H1 (cell line): Measurements from ENCODE around the gene RNASEL. TPM values are rescaled to one million over a fixed set of nuclear protein-coding genes. Genes with fewer than 3 reads are reported as not detected.

Experiments
- CTCF ChIA-PET: fragments of 300-600 bp; sonication (Branson Sonifier 250); formaldehyde crosslinking; loops from one replicate; lab custom pipeline; 2021; ENCODE audit not compliant: partially characterized antibody; lab: Charles Lee
- POLR2A ChIA-PET: fragments of 300-600 bp; sonication (Branson Sonifier 250); formaldehyde crosslinking; loops from one replicate; lab custom pipeline; 2021; ENCODE audit warnings: inconsistent platforms; ENCODE audit not compliant: partially characterized antibody; lab: Charles Lee
- DNase-seq, 2 experiments: peaks; one replicate each; pipeline versions ENCODE4 v3.0.0 to v3.0.0-alpha.2; 2010 to 2022; ENCODE audit warnings: low spot score in 2 of 2, low read depth in 1 of 2, mixed read lengths in 1 of 2
- FAIRE-seq: peaks from 2 replicates; lab custom pipeline; 2011; peaks lifted over from hg19 to GRCh38; lab: Jason Lieb, UNC
- H2AFZ ChIP-seq: 2 replicates; pipeline ENCODE4 v1.8.1; 2012; ENCODE audit warnings: low read length, inconsistent platforms
- H2AK5ac ChIP-seq: 2 replicates; pipeline ENCODE4 v1.6.1; 2013; ENCODE audit warnings: low read depth, low read length
- H2BK120ac ChIP-seq: replicated peaks from 2 replicates; pipeline ENCODE3; 2013; ENCODE audit warnings: low read depth, low read length, inconsistent platforms
- H2BK12ac ChIP-seq: 2 replicates; pipeline ENCODE4 v1.6.1; 2013; ENCODE audit warnings: low read depth, low read length
- H2BK15ac ChIP-seq: 2 replicates; pipeline ENCODE4 v1.6.1; 2013; ENCODE audit warnings: low read length
- H2BK20ac ChIP-seq: 2 replicates; pipeline ENCODE4 v1.6.1; 2013; ENCODE audit warnings: low read length
- H2BK5ac ChIP-seq: 2 replicates; pipeline ENCODE4 v1.6.1; 2013; ENCODE audit warnings: low read depth, low read length
- H3K14ac ChIP-seq: 2 replicates; pipeline ENCODE4 v1.6.1; 2013; ENCODE audit warnings: inconsistent platforms; ENCODE audit not compliant: insufficient read length
- H3K18ac ChIP-seq: 2 replicates; pipeline ENCODE4 v1.6.1; 2013; ENCODE audit warnings: low read length; ENCODE audit errors: extremely low read depth
- H3K23ac ChIP-seq: 2 replicates; pipeline ENCODE4 v1.6.1; 2013; ENCODE audit warnings: inconsistent platforms; ENCODE audit not compliant: insufficient read length
- H3K23me2 ChIP-seq: 2 replicates; pipeline ENCODE4 v1.6.1; 2013; ENCODE audit warnings: low read depth, low read length
- H3K27ac ChIP-seq: 2 replicates; pipeline ENCODE4 v1.6.1; 2011; ENCODE audit warnings: low read depth, low read length, inconsistent platforms
- H3K27me3 ChIP-seq, 4 experiments: replicated peaks in 1 of 4; 1 replicate in 1 of 4; 2 replicates in 3 of 4; pipeline versions ENCODE4 v1.6.1 to v1.8.1; 2011 to 2013; ENCODE audit warnings: low read length in 3 of 4, mild to moderate bottlenecking in 3 of 4, inconsistent platforms in 2 of 4, mixed read lengths in 2 of 4, moderate library complexity in 1 of 4; ENCODE audit not compliant: control insufficient read depth in 3 of 4, insufficient read depth in 3 of 4; ENCODE audit errors: extremely low read depth in 1 of 4
- H3K36me3 ChIP-seq, 4 experiments: 2 replicates each; pipeline versions ENCODE4 v1.6.1 to v1.8.1; 2011 to 2013; ENCODE audit warnings: mild to moderate bottlenecking in 4 of 4, low read length in 3 of 4, moderate library complexity in 2 of 4, control low read depth in 1 of 4, inconsistent platforms in 1 of 4; ENCODE audit not compliant: insufficient read depth in 4 of 4, control insufficient read depth in 2 of 4
- H3K4ac ChIP-seq: replicated peaks from 2 replicates; pipeline ENCODE3; 2013; ENCODE audit warnings: low read length, low read depth, mixed read lengths, inconsistent platforms; ENCODE audit not compliant: insufficient read length
- H3K4me1 ChIP-seq, 4 experiments: replicated peaks in 1 of 4; 1 replicate in 1 of 4; 2 replicates in 3 of 4; pipeline versions ENCODE4 v1.6.1 to v1.8.1; 2011 to 2013; ENCODE audit warnings: low read length in 3 of 4, inconsistent platforms in 2 of 4, mixed read lengths in 1 of 4; ENCODE audit not compliant: insufficient read depth in 4 of 4, control insufficient read depth in 3 of 4
- H3K4me2 ChIP-seq, 2 experiments: 2 replicates each; pipeline versions ENCODE4 v1.6.1 to v1.8.1; 2011 to 2013; ENCODE audit warnings: low read depth in 2 of 2, low read length in 2 of 2, control low read depth in 1 of 2, inconsistent platforms in 1 of 2, mild to moderate bottlenecking in 1 of 2; ENCODE audit not compliant: insufficient read depth in 1 of 2
- H3K4me3 ChIP-seq, 4 experiments: fragments of 200-600, 300-600 bp in 1 of 4; sonication (generic), shearing (Covaris generic), sonication (Bioruptor Twin) in 1 of 4; 2 replicates each; pipeline versions ENCODE4 v1.5.1 to v1.8.1; 2011 to 2016; ENCODE audit warnings: low read length in 4 of 4, low read depth in 3 of 4, control low read depth in 2 of 4, inconsistent platforms in 2 of 4, mild to moderate bottlenecking in 2 of 4, mixed read lengths in 1 of 4, moderate library complexity in 1 of 4; ENCODE audit not compliant: insufficient read depth in 2 of 4; ENCODE audit errors: extremely low read depth in 1 of 4
- H3K56ac ChIP-seq: replicated peaks from 2 replicates; pipeline ENCODE3; 2013; ENCODE audit warnings: low read depth, mild to moderate bottlenecking, mixed read lengths, low read length, inconsistent platforms; ENCODE audit not compliant: insufficient read length
- H3K79me1 ChIP-seq: 2 replicates; pipeline ENCODE4 v1.6.1; 2013; ENCODE audit warnings: low read depth, low read length, control low read depth
- H3K79me2 ChIP-seq, 2 experiments: 2 replicates each; pipeline versions ENCODE4 v1.6.1 to v1.8.1; 2012 to 2013; ENCODE audit warnings: low read length in 2 of 2, mild to moderate bottlenecking in 2 of 2, inconsistent platforms in 1 of 2; ENCODE audit not compliant: insufficient read depth in 2 of 2, control insufficient read depth in 1 of 2
- H3K9ac ChIP-seq, 4 experiments: replicated peaks in 1 of 4; 1 replicate in 1 of 4; 2 replicates in 3 of 4; pipeline versions ENCODE4 v1.6.1 to v1.8.1; 2011 to 2013; ENCODE audit warnings: low read depth in 3 of 4, low read length in 3 of 4, control low read depth in 2 of 4, mild to moderate bottlenecking in 2 of 4, moderate library complexity in 2 of 4, inconsistent platforms in 1 of 4; ENCODE audit errors: extremely low read depth in 1 of 4
- H3K9me3 ChIP-seq, 2 experiments: 2 replicates each; pipeline versions ENCODE4 v1.6.1 to v1.8.1; 2012 to 2013; ENCODE audit warnings: mild to moderate bottlenecking in 2 of 2, moderate library complexity in 2 of 2, control low read depth in 1 of 2, inconsistent platforms in 1 of 2, low read depth in 1 of 2, low read length in 1 of 2, mixed read lengths in 1 of 2; ENCODE audit not compliant: insufficient read depth in 2 of 2
- H4K20me1 ChIP-seq, 2 experiments: replicated peaks in 1 of 2; 2 replicates each; pipeline versions ENCODE3 to v1.8.1; 2011 to 2013; ENCODE audit warnings: inconsistent platforms in 2 of 2, low read length in 2 of 2, mild to moderate bottlenecking in 1 of 2; ENCODE audit not compliant: insufficient read depth in 2 of 2, control insufficient read depth in 1 of 2
- H4K5ac ChIP-seq: 2 replicates; pipeline ENCODE4 v1.6.1; 2013; ENCODE audit warnings: low read length, low read depth, mixed read lengths, inconsistent platforms; ENCODE audit not compliant: insufficient read length
- H4K8ac ChIP-seq: 2 replicates; pipeline ENCODE4 v1.8.0; 2013; ENCODE audit warnings: mild to moderate bottlenecking, moderate library complexity, low read length, inconsistent platforms; ENCODE audit not compliant: insufficient read depth; ENCODE audit errors: extremely low read depth
- H4K91ac ChIP-seq: replicated peaks from 2 replicates; pipeline ENCODE3; 2013; ENCODE audit warnings: low read length, mixed read lengths, inconsistent platforms; ENCODE audit not compliant: insufficient read length
- ATF3 ChIP-seq: IDR thresholded peaks from 2 replicates; pipeline ENCODE4 v1.6.1; 2011; ENCODE audit warnings: low read depth, mild to moderate bottlenecking, low read length; ENCODE audit not compliant: insufficient read depth
- GABPA ChIP-seq: IDR thresholded peaks from 2 replicates; pipeline ENCODE4 v1.6.1; 2011; ENCODE audit warnings: mild to moderate bottlenecking, low read length, moderate library complexity, borderline replicate concordance; ENCODE audit not compliant: insufficient read depth
- KDM5A ChIP-seq: fragments of 200-600 bp; IDR thresholded peaks from 2 replicates; pipeline ENCODE4 v1.7.1; 2012; ENCODE audit warnings: mild to moderate bottlenecking, low read length, inconsistent platforms, mixed read lengths
- SP4 ChIP-seq: IDR thresholded peaks from 2 replicates; pipeline ENCODE4 v1.6.1; 2012; ENCODE audit warnings: low read length, inconsistent platforms
- WGBS, 2 experiments: shearing (Covaris generic) in 1 of 2; methylation state at CpG; one replicate each; pipeline versions ENCODE4 v1.1.6 to v1.1.7; 2013 to 2015; ENCODE audit warnings: low lambda C conversion rate in 2 of 2, mixed read lengths in 2 of 2, inconsistent platforms in 1 of 2, low coverage in 1 of 2, missing lambda C conversion rate in 1 of 2; ENCODE audit not compliant: insufficient replicate concordance in 2 of 2, insufficient coverage in 1 of 2, insufficient read length in 1 of 2; ENCODE audit errors: extremely low coverage in 1 of 2, missing lambda C conversion rate in 1 of 2; 5-methylcytosine and 5-hydroxymethylcytosine counted together
- polyA plus RNA-seq, 7 experiments: library from polyadenylated mRNA; depleted of rRNA in 3 of 7; stranded (reverse) in 5 of 7; unstranded in 2 of 7; fragments of >200 nt in 5 of 7; fragments of 200-250 nt in 2 of 7; gene quantifications; 1 replicate in 5 of 7; 2 replicates in 1 of 7; 4 replicates in 1 of 7; pipeline versions ENCODE4 v1.2.1 to v1.2.3, GENCODE V29; 2011 to 2013; ENCODE audit warnings: missing spikeins in 2 of 7, mixed read lengths in 2 of 7
- total RNA-seq: library from RNA; stranded (reverse); fragmentation: NEBNext Ultra II Directional; extraction: Animal tissue kit (Norgen Biotek cat#: 25700); gene quantifications from 2 replicates; pipeline ENCODE4 v1.2.1, GENCODE V29; 2021

The RNASEL gene
- total and polyA plus RNA-seq, 2 of the 8 experiments (the other 6 are each of a cell fraction or from before 2014, with no cell fraction given) = 0.39 to 0.78 TPM

- H4K91ac ChIP-seq = no peak overlapping the region
- no peak overlapping the region for H3K4me2 ChIP-seq
- H2BK20ac ChIP-seq = no peak overlapping the region
- H4K8ac ChIP-seq = no peak overlapping the region
- no peak for FAIRE-seq
- ChIA-PET CTCF (no interaction called here), POLR2A (no interaction called here)
- DNase-seq = no peak
- H2BK12ac ChIP-seq = no peak overlapping the region
- no peak overlapping the region for H3K27ac ChIP-seq
- H4K20me1 ChIP-seq = no peaks in the 10 kb centered on the region
- no peak overlapping the region for H3K23ac ChIP-seq
- no peak overlapping the region for H2BK5ac ChIP-seq
- H3K4ac ChIP-seq = no peak overlapping the region
- no peaks in the 10 kb centered on the region; a peak in 1 of 4 replicates for H3K9me3 ChIP-seq
- no peak overlapping the region for H3K14ac ChIP-seq
- H3K79me2 ChIP-seq = no peaks in the 10 kb centered on the region
- no peak overlapping the region for H3K18ac ChIP-seq
- H3K27me3 ChIP-seq = no peaks in the 10 kb centered on the region
- H4K5ac ChIP-seq = no peak overlapping the region
- H2AFZ ChIP-seq = no peak overlapping the region
- no peaks in the 10 kb centered on the region for H3K36me3 ChIP-seq
- H3K4me1 ChIP-seq = no peaks in the 10 kb centered on the region
- WGBS, 2 experiments = 100% methylated on average over 2 of the region's 2 CpGs; no CpG with 5 or more reads in 1 of the 2 experiments
- H2BK15ac ChIP-seq = no peak overlapping the region
- no peak overlapping the region for H2AK5ac ChIP-seq
- H3K23me2 ChIP-seq = no peaks in the 10 kb centered on the region
- no peak overlapping the region for H3K56ac ChIP-seq
- no peak overlapping the region for H2BK120ac ChIP-seq
- H3K9ac ChIP-seq = no peak overlapping the region
- H3K4me3 ChIP-seq = no peak overlapping the region
- H3K79me1 ChIP-seq = no peaks in the 10 kb centered on the region
- TF ChIP-seq KDM5A = no peak
- no peak for TF ChIP-seq GABPA
- TF ChIP-seq ATF3 = no peak
- TF ChIP-seq SP4 = no peak
Observed at GRCh38 chr1:182570611-182570970, 18.5 kb downstream of the RNASEL start.
